K562 (cell line): Measurements from ENCODE around the gene PDE8B.

Source experiments
- E2F4 ChIP-seq: sonication (generic); formaldehyde crosslinking; IDR thresholded peaks from 2 replicates; pipeline ENCODE4 v1.8.0; 2022; ENCODE audit warnings: mild to moderate bottlenecking, low read depth, missing genetic modification reagents
- HDAC1 ChIP-seq, 2 experiments: fragments of 450-650 bp; IDR thresholded peaks; 2 replicates each; pipeline ENCODE4 v1.6.1; 2016 to 2017; ENCODE audit warnings: inconsistent platforms in 1 of 2, mild to moderate bottlenecking in 1 of 2, moderate library complexity in 1 of 2
- HMG20A ChIP-seq: fragments of 450-650 bp; formaldehyde crosslinking; conservative IDR thresholded peaks from 2 replicates; pipeline ENCODE4 v1.4.0; 2020; ENCODE audit warnings: mild to moderate bottlenecking, mixed read lengths
- KLF6 ChIP-seq: fragments of 250-450 bp; sonication (Bioruptor Pico); IDR thresholded peaks from 2 replicates; pipeline ENCODE4 v1.4.0; 2020; ENCODE audit warnings: mild to moderate bottlenecking, moderate library complexity, borderline replicate concordance
- MAFK ChIP-seq: IDR thresholded peaks from 2 replicates; pipeline ENCODE4 v1.6.1; 2011; ENCODE audit warnings: low read length, improper control_type of control experiment
- NCOR1 ChIP-seq: fragments of 450-650 bp; IDR thresholded peaks from 2 replicates; pipeline ENCODE4 v1.6.1; 2016; ENCODE audit warnings: mild to moderate bottlenecking, moderate library complexity
- POLR2A ChIP-seq: fragments of 450-650 bp; conservative IDR thresholded peaks from 2 replicates; pipeline ENCODE4 v1.6.1; 2016
- ZNF324 ChIP-seq: fragments of 250-450 bp; sonication (Bioruptor Pico); IDR thresholded peaks from 2 replicates; pipeline ENCODE4 v1.4.0; 2020; ENCODE audit warnings: mild to moderate bottlenecking
- ZNF512 ChIP-seq: IDR thresholded peaks from 2 replicates; pipeline ENCODE4 v1.6.1; 2016; ENCODE audit warnings: missing genetic modification characterization, missing compliant biosample characterization
- ZNF586 ChIP-seq: fragments of 450-650 bp; formaldehyde crosslinking; conservative IDR thresholded peaks from 2 replicates; pipeline ENCODE4 v1.4.0; 2020; ENCODE audit warnings: mild to moderate bottlenecking, moderate library complexity
- ZNF639 ChIP-seq, 2 experiments: fragments of 200-800 bp in 1 of 2; sonication (Bioruptor generic) in 1 of 2; sonication (generic) in 1 of 2; formaldehyde crosslinking in 1 of 2; IDR thresholded peaks in 1 of 2; conservative IDR thresholded peaks in 1 of 2; 2 replicates each; pipeline versions ENCODE4 v1.5.0 to v1.6.1; 2016 to 2020; ENCODE audit warnings: missing compliant biosample characterization in 1 of 2, missing genetic modification characterization in 1 of 2, missing genetic modification reagents in 1 of 2
- TF ChIP-seq, protein P1 (sequence below): sonication (generic); formaldehyde crosslinking; IDR thresholded peaks from 2 replicates; pipeline ENCODE4 v1.8.1; 2023; ENCODE audit warnings: mild to moderate bottlenecking, missing genetic modification reagents

GRCh38 chr5:77398458-77398857 lies 188.0 kb downstream of the PDE8B start:
- TF ChIP-seq ZNF639 (CRISPR knock-in tag; conservative IDR thresholded peaks at IDR 0.05 in 1 of 2, IDR thresholded peaks at IDR 0.05 in 1 of 2) (no peak), HMG20A (no peak), HDAC1 (IDR thresholded peaks at IDR 0.05) (no peak), MAFK (no peak), POLR2A (no peak), KLF6 (CRISPR knock-in tag) (no peak), ZNF586 (CRISPR knock-in tag) (no peak), ZNF324 (CRISPR knock-in tag) (no peak), NCOR1 (no peak), ZNF512 (tag) (no peak), E2F4 (CRISPR knock-in tag) (no peak)
- TF ChIP-seq, protein P1, sequence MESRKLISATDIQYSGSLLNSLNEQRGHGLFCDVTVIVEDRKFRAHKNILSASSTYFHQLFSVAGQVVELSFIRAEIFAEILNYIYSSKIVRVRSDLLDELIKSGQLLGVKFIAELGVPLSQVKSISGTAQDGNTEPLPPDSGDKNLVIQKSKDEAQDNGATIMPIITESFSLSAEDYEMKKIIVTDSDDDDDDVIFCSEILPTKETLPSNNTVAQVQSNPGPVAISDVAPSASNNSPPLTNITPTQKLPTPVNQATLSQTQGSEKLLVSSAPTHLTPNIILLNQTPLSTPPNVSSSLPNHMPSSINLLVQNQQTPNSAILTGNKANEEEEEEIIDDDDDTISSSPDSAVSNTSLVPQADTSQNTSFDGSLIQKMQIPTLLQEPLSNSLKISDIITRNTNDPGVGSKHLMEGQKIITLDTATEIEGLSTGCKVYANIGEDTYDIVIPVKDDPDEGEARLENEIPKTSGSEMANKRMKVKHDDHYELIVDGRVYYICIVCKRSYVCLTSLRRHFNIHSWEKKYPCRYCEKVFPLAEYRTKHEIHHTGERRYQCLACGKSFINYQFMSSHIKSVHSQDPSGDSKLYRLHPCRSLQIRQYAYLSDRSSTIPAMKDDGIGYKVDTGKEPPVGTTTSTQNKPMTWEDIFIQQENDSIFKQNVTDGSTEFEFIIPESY (CRISPR knock-in tag) = no peak
